SK-N-SH treated with all-trans-retinoic acid at 6 μM for 48 hours (cell line): ENCODE data around the gene HASPIN.

ENCODE experiments used
- BACH2 ChIP-seq: fragments of 250-450 bp; sonication (Bioruptor Pico); IDR thresholded peaks from 2 replicates; pipeline ENCODE4 v1.9.0; 2021; ENCODE audit warnings: mild to moderate bottlenecking, borderline replicate concordance
- RARB ChIP-seq: fragments of 250-450 bp; sonication (Bioruptor Pico); IDR thresholded peaks from 2 replicates; pipeline ENCODE4 v1.8.0; 2021; ENCODE audit warnings: mild to moderate bottlenecking, moderate library complexity
- TCF4 ChIP-seq: fragments of 250-450 bp; sonication (Bioruptor Pico); IDR thresholded peaks from 2 replicates; pipeline ENCODE4 v1.8.0; 2021; ENCODE audit warnings: mild to moderate bottlenecking, moderate library complexity, borderline replicate concordance
- ZNF8 ChIP-seq: fragments of 450-650 bp; formaldehyde crosslinking; IDR thresholded peaks from 2 replicates; pipeline ENCODE4 v1.5.0; 2020; ENCODE audit warnings: mild to moderate bottlenecking, moderate library complexity

DNA sequence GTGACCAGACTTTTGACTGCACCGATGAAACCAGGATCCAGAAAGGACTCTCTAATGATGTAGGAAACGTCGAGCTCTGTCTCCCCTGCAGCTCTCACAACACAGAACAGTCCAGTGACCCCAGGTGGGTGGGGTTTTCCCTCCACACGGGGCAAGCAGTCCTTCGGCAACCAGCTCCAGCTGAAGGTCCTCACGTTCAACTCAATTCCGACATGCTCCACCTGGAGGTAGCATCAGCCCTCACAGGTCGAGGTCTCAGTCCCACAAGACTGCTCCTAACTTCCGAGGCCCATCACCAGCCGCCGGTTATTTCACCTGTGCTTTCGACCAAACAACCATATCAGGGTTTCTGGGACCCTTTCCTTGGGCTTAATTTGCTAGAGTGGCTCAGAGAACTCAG, 49.1 kb downstream of the HASPIN start:
- no peak for TF ChIP-seq BACH2 (CRISPR knock-in tag)
- TF ChIP-seq ZNF8 (CRISPR knock-in tag): no peak
- no peak for TF ChIP-seq TCF4 (CRISPR knock-in tag)
- TF ChIP-seq RARB (CRISPR knock-in tag): no peak
